Smooth muscle cell of the brain vasculature (primary cell): ENCODE results near the gene PRM2.

ENCODE experiments used
- DNase-seq: peaks from one replicate; pipeline ENCODE4 v3.0.0-alpha.2; 2012; ENCODE audit warnings: low read depth, low spot score

PRM2 gene

DNA sequence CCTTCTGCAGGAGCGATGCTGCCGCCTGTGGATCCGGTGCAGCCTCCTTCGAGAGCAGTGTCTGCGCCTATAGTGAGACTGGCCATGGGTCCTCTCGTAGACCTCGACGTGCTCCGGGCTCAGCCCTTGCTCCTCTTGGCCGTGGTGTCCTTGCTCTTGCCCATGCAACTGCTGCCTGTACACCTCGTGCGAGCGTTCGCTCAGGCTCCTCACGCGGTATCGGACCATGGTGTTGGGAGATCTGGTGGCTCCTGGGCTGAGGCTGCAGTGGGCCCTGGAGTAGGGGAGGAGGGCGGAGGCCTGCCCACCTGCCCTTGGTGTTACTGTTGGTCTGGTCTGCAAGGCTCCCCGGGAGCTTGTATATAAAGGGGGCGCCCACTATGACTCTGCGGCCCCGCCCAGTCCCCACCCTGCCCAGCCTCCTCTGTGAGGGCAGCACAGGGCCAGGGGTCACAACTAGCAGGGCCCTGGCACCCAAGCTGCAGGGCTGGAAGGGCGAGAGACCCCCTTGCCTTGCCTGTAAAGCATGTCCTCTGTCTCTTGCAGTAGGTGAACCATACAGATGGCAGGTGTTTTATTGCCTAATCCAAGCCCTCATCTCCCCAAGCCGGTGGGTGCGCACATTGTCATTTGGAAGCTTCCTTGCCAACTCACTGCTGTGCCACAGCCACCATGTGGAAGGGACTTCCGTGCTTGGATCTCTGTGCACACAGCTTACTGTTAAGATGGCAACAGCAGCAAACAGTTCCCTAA is at the start of gene PRM2:
Gene PRM2, minus strand, starts transcription at position 338 of the 753 bp plus-strand sequence. Its CDS starts 110 bp downstream, at position 228.
- no peak for DNase-seq

DNA sequence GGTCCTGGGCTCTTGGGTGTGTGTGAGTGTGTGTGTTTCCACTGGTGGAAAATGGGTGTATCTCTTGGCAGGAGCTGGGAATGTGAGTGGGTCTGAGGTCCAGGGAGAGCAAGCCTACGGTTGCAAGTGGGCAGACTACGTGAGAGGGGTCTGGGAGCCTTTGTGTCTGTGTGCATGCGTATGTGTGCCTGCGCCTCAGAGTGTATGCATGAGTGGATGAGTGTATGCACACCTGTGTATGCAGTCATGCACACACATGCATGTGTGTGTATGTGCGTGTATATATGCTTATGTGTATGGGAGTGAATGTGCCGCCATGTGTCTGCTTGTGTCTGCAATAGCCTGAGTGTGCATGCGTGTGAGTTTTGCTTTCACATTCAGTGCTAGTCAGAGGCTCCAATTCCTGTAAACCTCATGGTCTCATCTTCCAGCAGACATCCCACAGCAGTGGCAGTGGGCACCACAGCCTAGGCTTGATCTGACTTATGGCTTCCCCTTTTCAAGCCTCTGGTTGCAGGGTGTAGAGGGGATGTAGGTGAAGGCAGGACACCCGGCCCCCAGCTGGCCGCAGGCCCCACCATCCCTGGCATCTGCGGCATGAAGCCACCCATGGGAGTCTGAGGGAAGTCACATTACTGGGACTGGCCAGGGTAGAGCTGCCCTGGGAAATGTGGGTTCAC is 49.3 kb upstream of the PRM2 start:
- DNase-seq, result no peak

- no peak for DNase-seq
These were observed 47.5 kb upstream of the PRM2 start for GRCh38 chr16:11323551-11324336.

DNA sequence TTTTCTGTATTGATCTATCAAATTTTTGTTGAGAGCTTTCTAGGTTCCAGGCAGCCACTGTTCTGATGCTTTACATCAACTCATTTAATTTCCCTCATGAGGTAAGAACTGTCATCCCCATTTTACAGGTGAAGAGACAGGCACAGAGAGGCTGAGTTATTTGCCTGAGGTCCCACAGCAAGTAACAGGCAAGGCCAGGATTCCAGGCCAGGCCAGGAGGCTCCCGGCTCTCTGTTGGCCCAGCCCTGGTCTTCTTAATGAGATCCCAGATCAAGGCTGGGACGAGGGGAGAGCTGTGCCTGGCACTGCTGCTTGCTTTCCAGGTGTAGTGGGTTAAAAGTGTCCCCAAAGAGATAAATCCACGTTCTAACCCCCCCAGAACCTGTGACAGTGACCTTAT is 46.5 kb upstream of the PRM2 start:
- no peak for DNase-seq

- DNase-seq, result no peak
These were observed 45.4 kb upstream of the PRM2 start for GRCh38 chr16:11321662-11322061.

DNA sequence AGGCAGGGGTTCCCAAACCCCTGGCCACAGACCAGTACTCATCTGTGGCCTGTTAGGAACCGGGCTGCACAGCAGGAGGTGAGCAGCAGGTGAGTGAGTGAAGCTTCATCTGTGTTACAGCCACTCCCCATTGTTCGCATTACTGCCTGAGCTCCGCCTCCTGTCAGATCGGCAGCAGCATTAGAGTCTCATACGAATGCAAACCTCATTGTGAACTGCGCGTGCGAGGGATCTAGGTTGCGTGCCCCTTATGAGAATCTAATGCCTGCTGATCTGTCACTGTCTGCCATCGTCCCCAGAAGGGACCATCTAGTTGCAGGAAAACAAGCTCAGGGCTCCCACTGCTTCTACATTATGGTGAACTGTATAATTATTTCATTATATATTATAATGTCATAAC is 43.9 kb upstream of the PRM2 start:
- DNase-seq, result no peak

DNA sequence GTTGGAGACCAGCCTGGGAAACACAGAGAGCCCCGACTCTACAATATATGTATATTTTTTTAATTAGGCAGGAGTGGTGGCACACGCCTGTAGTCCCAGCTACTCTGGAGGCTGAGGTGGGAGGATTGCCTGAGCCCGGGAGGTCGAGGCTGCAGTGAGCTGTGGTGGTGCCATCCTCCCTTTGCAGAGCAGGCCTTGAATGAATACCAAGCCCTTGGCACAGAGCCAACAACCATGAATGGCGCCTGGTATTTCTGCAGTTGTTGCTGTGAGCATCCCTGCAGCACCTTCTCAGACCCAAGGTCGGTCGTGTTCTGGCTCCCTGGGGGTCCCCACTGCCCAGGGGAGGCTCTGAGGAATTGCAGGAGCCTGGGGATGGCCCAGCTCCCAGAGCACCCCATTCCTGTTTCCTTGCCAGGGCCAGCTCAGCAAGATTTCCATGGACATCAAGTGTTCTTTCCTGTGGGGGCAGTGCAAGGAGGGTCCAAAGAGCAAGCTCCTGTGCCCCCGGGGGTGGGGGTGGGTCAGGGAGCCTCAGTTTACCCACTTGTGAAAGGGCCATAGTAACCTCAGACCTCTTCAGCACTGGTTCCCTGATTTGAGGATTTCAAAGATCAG is 43.4 kb upstream of the PRM2 start:
- no peak for DNase-seq

- DNase-seq, result no peak
These were observed 42.5 kb upstream of the PRM2 start for GRCh38 chr16:11318817-11319216.

DNA sequence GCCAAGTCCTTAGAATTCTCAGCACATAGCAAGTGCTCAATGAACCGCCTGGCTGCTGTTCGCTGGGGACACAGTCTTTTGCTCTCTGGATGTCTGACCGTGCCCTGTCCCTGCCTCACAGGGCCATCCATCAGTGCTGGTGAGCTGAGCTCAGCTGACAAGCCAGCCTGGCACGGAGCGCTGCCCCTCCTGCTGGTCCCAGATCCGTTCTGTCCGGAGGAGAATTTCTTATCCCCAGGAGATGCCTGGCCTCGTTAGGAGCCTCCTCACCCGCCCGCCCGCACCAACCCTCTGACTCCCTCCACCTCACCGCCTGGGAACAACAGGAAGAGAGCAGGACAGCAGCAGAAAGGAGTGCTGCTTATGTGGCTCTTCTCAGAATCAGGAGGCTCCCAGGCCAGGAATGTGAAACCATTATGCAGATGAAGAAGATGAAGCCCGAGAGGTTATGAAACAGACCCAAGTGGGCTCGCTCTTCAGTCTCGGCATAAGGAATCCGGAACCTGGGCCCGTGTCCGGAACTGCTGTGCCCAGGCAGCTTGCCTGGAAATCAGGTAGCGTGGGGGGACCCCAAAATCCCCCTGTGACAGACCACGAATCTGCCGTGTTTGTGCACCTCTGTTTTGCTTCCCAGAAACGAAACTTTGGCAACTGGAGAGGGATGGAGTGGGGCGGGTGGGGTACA is 40.2 kb upstream of the PRM2 start:
- no peak for DNase-seq

- DNase-seq, result peak; percentile 74
These were observed 39.2 kb upstream of the PRM2 start for GRCh38 chr16:11315510-11315909.

- DNase-seq, result no peak
These were observed 38.1 kb upstream of the PRM2 start for GRCh38 chr16:11314309-11314894.

GRCh38 chr16:11313493-11314308 is 37.4 kb upstream of the PRM2 start:
- no peak for DNase-seq

- no peak for DNase-seq
These were observed 36.6 kb upstream of the PRM2 start for GRCh38 chr16:11312718-11313492.

- DNase-seq, result no peak
These were observed 34.8 kb upstream of the PRM2 start for GRCh38 chr16:11310997-11311561.

- DNase-seq, result no peak
These were observed 34.3 kb upstream of the PRM2 start for GRCh38 chr16:11310634-11310977.

DNA sequence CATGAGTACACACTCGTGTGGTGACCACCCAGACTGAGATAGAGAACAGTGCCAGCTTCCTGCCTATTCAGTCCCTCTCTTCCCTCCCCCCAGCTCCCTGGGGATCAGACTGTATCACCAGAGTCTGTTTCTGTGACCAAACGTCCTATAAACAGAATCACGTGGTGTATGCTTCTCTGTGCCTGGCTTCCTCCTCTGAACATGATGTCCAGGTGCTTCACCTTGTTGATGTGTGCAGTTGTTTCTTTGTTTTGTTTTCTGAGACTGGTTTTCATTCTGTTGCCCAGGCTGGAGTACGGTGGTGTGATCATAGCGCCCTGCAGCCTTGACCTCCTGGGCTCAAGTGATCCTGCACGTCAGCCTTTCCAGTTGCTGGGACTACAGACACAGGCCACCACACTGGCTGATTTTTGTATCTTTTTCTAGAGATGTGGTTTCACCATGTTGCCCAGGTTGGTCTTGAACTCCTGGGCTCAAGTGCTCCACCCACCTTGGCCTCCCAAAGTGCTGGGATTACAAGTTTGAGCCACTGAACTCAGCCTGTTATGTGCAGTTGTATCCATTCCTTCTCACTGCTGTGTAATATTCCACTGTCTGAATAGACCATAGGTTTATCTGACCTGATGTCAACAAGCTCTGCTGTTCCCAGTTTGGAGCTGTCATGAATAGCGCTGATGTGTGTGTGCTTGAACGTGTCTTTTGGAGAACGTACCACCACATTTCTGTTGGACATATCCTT is 33.8 kb upstream of the PRM2 start:
- no peak for DNase-seq

GRCh38 chr16:11308493-11309283 is 32.4 kb upstream of the PRM2 start:
- DNase-seq, result no peak
